Measurements from ENCODE around the gene CCDC88A. TPM values are rescaled to one million over a fixed set of nuclear protein-coding genes. Genes with fewer than 3 reads are reported as not detected.

The CCDC88A gene
- total and polyA plus RNA-seq, 3 donors from 2014 or later, result 26.5 to 180 (median 121) TPM

GRCh38 chr2:55431982-55432627 is 12.4 kb upstream of the CCDC88A start:
- no peaks in the 10 kb centered on the region for H3K27me3 ChIP-seq
- intact Hi-C loops (cut with DNase I; ENCODE audit: low total_unique reads), result no loop called here
- no peaks in the 10 kb centered on the region for H3K4me1 ChIP-seq
- H3K36me3 ChIP-seq (ENCODE audit: low read depth, missing control alignments), result no peaks in the 10 kb centered on the region
- DNase-seq, result no peak
- 51 to 56% methylated on average over 3 of the region's 3 CpGs for WGBS, 2 donors
- H3K4me3 ChIP-seq, result no peak overlapping the region
- TF ChIP-seq CTCF (IDR thresholded peaks at IDR 0.05), result peak; percentile 29 to 62 (median 53)
- TF ChIP-seq POLR2A (IDR thresholded peaks at IDR 0.05), result no peak
- H3K27ac ChIP-seq, result no peak overlapping the region
- H3K9me3 ChIP-seq, result no peaks in the 10 kb centered on the region

- WGBS, 2 donors, result 69 to 75% methylated on average over 3 of the region's 3 CpGs
- TF ChIP-seq POLR2A (IDR thresholded peaks at IDR 0.05) (no peak), CTCF (IDR thresholded peaks at IDR 0.05) (no peak)
- no peak overlapping the region for H3K4me3 ChIP-seq
Measured at GRCh38 chr2:55430211-55430975, 10.7 kb upstream of the CCDC88A start.

GRCh38 chr2:55428258-55428657 is 8.6 kb upstream of the CCDC88A start:
- no peak for DNase-seq
- intact Hi-C loops (cut with DNase I; ENCODE audit: low total_unique reads), result no loop called here
- Histone ChIP-seq H3K36me3 (ENCODE audit: low read depth, missing control alignments) (no peaks in the 10 kb centered on the region), H3K27me3 (no peaks in the 10 kb centered on the region), H3K9me3 (no peaks in the 10 kb centered on the region), H3K4me1 (no peaks in the 10 kb centered on the region), H3K4me3 (no peak overlapping the region), H3K27ac (no peak overlapping the region)
- TF ChIP-seq CTCF (IDR thresholded peaks at IDR 0.05) (no peak), POLR2A (IDR thresholded peaks at IDR 0.05) (no peak)
- 89 to 92% methylated on average over 3 of the region's 3 CpGs for WGBS, 2 donors

More at GRCh38 chr2:55430211-55430975, 10.7 kb upstream of the CCDC88A start:
- no peaks in the 10 kb centered on the region for H3K27me3 ChIP-seq
- no peak for DNase-seq
- H3K27ac ChIP-seq, result no peak overlapping the region
- no peaks in the 10 kb centered on the region for H3K4me1 ChIP-seq
- no peaks in the 10 kb centered on the region for H3K36me3 ChIP-seq (ENCODE audit: low read depth, missing control alignments)
- no peaks in the 10 kb centered on the region for H3K9me3 ChIP-seq
- intact Hi-C loops (cut with DNase I; ENCODE audit: low total_unique reads), result no loop called here

GRCh38 chr2:55425431-55425831 is 5.8 kb upstream of the CCDC88A start:
- TF ChIP-seq CTCF (IDR thresholded peaks at IDR 0.05), result no peak
- TF ChIP-seq POLR2A (IDR thresholded peaks at IDR 0.05), result no peak
- no peak for DNase-seq
- WGBS, 2 donors, result 85 to 86% methylated on average over 3 of the region's 3 CpGs
- Histone ChIP-seq H3K4me3 (no peak overlapping the region), H3K27me3 (no peaks in the 10 kb centered on the region), H3K4me1 (no peaks in the 10 kb centered on the region), H3K27ac (no peak overlapping the region), H3K36me3 (ENCODE audit: low read depth, missing control alignments) (no peaks in the 10 kb centered on the region), H3K9me3 (no peaks in the 10 kb centered on the region)
- intact Hi-C loops (cut with DNase I; ENCODE audit: low total_unique reads), result no loop called here

Data from testis (tissue), 3 donors.